Activated naive CD8-positive, alpha-beta T cell treated with anti-CD3 and anti-CD28 coated beads, Interleukin-2, amount 50 U/mL, for 24 hours (primary cell): ENCODE data around the gene PCDHGA9.

Experiments used
- ATAC-seq: fragments of 150-1000 bp; cut with Tn5 transposase; one replicate; pipeline ENCODE4 v1.10.0; 2021
- DNase-seq: peaks from one replicate; pipeline ENCODE4 v3.0.0; 2021
- H3K27ac Mint-ChIP-seq: one replicate; pipeline ENCODE4 v1.8.0; 2021; ENCODE audit warnings: mild to moderate bottlenecking, mixed read lengths
- H3K27me3 Mint-ChIP-seq: one replicate; pipeline ENCODE4 v1.8.0; 2021; ENCODE audit warnings: mixed read lengths
- H3K36me3 Mint-ChIP-seq: one replicate; pipeline ENCODE4 v1.8.0; 2021; ENCODE audit warnings: low read depth, mixed read lengths
- H3K4me1 Mint-ChIP-seq: one replicate; pipeline ENCODE4 v1.8.0; 2021; ENCODE audit warnings: mixed read lengths
- H3K4me3 Mint-ChIP-seq: one replicate; pipeline ENCODE4 v1.8.0; 2021; ENCODE audit warnings: mild to moderate bottlenecking, moderate library complexity, mixed read lengths
- H3K9me3 Mint-ChIP-seq: one replicate; pipeline ENCODE4 v1.8.0; 2021; ENCODE audit warnings: mixed read lengths

PCDHGA9 gene

DNA sequence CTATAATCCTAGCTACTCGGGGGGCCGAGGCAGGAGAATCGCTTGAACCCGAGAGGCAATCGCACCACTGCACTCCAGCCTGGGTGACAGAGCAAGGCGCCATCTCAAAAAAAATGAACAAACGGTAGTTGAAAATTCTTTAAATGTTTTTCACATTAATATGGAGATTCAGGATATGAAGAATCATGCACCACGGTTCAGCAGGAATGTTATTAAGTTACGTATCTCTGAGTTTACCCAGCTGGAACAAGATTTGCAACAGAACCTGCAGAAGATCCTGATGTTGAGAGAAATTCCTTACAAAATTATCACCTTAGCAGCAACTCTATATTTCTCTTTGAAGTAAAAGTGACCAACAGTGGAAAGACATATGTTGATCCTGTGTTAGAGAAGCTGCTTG, 37.8 kb downstream of the PCDHGA9 start:
- no peak overlapping the region for H3K4me3 Mint-ChIP-seq
- peaks cover 25% of the 10 kb centered on the region for H3K27me3 Mint-ChIP-seq
- DNase-seq (no peak), ATAC-seq (no peak)
- H3K4me1 Mint-ChIP-seq: no peaks in the 10 kb centered on the region
- no peaks in the 10 kb centered on the region for H3K36me3 Mint-ChIP-seq
- peaks cover 4% of the 10 kb centered on the region for H3K9me3 Mint-ChIP-seq
- H3K27ac Mint-ChIP-seq: no peak overlapping the region

- no peak overlapping the region for H3K27ac Mint-ChIP-seq
These were observed 39.1 kb downstream of the PCDHGA9 start for GRCh38 chr5:141441571-141442170.

More at GRCh38 chr5:141441571-141442170, 39.1 kb downstream of the PCDHGA9 start:
- H3K27me3 Mint-ChIP-seq: peaks cover 25% of the 10 kb centered on the region
- no peak overlapping the region for H3K4me3 Mint-ChIP-seq
- no peaks in the 10 kb centered on the region for H3K4me1 Mint-ChIP-seq
- ATAC-seq: no peak
- H3K36me3 Mint-ChIP-seq: no peaks in the 10 kb centered on the region
- peaks cover 4% of the 10 kb centered on the region for H3K9me3 Mint-ChIP-seq
- no peak for DNase-seq
